GOT3 (cell line): Measurements from ENCODE around the gene ZG16B.

Source experiments
- DNase-seq: peaks from one replicate; lab custom pipeline; 2025; ENCODE audit warnings: mixed read lengths; lab: John Stamatoyannopoulos, UW

Gene ZG16B

DNA sequence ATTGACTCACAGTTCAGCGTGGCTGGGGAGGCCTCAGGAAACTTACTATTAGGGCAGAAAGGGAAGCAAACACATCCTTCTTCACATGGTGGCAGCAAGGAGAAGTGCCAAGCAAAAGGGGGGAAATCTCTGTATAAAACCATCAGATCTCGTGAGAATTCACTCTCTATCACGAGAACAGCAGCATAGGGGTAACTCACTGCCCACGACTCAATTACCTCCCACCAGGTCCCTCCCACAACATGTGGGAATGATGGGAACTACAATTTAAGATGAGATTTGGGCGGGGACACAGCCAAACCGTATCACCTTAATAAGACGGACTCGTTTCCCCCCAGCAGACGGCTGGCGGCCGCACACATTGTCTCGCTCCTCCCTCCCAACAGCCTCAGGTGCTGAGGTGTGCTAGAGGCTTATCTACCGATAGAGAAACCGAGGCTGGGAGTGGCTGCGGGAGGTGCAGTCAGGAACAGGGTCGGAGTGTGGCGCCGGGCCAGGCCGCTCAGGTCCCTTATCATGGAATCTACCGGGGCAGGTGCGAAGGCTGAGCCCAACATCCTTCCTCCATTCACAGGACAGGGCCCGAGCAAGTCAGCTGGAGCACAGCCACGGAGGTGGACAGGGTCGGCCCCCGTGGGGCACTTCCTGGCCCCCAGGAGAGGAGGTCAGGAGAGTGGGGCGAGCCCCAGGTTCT is 4.9 kb upstream of the ZG16B start:
- no peak for DNase-seq

DNA sequence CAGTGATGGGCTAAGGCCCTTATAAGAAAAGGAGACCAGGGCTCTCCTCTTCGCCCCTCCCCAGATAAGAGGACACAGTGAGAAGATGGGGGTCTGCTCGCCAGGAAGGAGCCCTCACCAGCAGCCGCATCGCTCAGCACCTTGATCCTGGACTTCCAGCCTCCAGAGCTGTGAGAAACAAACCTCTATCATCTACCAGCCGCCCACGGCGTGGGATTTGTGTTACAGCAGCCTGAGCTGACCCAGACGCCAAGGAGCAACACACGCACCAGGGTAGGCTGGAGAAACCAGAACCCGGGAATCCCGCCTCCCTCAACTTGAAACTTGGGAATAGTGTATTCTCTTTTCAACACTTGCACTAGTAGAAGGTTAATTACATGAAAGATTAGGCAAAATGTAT is 4.2 kb upstream of the ZG16B start:
- DNase-seq, result no peak

DNA sequence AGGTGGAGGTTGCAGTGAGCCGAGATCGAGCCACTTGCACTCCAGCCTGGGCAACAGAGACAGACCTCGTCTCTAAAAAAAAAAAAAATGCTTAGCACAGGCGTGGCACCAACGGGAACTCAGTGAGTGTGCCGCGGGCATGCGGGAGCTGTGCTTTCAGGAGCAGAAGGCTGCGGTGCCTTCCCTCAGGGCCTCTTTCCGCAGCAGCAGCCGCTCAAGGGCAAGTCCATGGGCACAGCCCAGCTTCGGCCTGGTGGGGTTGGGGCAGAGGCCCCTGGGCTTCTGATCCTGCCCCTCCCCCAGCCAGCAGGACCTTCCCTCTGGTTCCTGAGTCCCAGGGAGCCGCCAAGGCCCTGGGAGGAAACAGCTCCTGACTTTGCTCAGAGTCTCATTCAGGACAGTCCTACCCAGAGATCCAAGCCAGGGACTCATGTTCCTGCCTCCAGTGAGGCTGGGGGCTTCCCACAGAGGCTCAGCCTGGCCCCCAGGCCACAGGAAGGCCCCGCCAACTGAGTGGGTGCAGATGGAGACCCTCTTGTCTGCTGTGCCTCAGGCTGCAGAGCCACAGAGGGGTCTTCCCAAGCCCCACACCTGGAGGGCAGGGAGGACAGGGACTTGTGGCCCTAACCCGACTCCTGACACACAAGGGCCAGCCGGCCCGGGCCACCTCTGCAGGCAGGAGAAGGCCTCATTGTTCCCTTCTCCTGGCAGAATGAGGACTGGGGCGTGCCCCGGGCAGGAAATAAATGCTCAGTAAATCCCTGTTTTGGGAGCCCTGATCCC is 3.3 kb upstream of the ZG16B start:
- no peak for DNase-seq

DNA sequence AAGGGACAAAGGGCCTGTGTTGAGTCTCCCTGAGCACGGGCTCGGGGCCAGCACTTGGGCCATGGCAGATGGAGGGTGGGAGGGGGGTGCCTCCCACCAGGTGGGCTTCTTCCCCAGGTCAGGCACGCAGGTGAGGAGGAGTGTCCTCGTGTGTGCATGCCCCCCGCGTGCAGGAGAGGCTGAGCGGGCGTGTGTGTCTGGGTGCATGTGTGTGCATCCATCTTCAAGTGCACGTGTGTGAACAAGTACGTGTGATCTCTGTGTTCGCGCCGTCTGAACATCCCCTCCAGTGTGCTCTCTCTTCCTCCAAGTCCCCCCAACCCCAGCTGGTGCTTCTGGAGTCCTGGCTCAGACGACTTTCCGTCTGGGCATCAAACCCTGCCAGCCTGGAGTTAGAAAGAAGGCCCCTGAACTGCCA is 2.7 kb upstream of the ZG16B start:
- DNase-seq, result no peak

DNA sequence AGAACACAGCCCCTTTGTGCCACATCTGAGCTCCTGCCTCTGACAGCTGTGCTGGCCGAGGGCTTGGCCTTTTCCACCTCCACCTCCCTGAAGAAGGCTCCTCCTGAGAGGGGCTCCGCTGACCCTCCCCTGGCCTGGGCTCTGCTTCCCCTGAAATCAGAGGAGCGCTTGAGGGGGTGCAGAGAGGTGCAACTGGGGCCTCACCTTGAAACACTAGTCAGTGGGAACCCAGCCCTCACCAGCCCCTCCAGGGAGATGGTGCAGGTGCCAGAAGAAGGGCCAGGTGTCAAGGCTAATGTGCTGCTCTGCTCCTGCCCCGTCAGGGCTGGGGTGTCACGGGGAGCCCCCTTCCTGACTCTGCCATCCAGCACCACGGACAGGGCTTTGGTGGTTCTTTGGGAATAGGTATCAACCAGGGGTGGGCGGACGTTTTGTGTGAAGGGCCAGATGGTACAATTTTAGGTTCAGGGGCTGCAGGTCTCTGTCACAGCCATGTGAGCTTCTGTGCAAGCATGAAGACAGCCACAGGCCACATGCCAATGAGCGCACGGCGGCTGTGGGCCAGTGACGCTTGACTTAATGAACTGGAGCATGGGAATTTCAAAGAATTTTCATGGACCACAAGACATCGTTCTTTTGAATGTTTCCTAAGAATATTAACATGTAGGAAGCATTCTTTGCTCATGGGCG is 2.1 kb upstream of the ZG16B start:
- DNase-seq, result no peak

DNA sequence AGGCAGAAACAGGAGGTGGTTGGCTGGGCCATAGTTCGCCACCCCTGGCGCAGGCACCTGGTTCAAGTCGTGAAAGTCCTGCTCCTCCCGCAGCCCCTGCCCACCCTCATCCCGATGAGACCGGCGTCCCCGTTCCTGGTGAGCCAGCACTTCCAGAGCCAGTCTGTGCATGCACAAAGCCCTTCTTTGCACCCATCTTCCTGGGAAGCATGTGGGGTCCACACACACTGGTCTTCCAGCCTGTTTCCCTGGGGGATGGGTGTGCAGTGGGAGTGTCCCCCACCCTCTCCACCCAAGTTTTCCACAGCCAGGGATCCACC is 1.6 kb upstream of the ZG16B start:
- DNase-seq, result no peak

DNA sequence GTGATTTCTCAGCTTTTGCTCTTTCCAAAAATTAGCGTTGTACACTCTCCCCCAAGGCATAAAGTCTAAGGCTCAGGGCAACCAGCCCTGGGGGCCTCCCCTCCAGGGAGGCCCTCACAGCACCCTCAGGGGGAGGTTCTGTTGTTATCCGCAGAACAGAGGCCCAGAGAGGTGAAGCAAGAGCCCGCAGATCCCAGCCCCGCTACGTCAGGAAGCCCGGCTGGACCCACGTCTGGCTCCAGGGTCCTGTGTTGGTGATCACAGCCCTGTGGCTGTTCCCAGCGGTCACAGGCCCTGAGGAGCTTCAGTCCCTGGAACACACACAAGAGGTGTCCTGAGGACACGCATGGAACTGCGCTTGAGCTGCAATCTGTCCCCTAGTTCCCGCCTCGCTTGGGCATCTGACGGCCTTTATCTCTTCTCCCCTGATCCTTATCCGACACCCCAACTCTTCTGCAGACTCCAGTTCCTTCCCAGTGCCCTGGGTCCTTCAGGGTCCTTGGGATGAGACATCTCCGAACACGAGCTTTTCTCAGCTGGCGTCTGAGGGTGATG is 1.1 kb upstream of the ZG16B start:
- DNase-seq, result no peak

DNA sequence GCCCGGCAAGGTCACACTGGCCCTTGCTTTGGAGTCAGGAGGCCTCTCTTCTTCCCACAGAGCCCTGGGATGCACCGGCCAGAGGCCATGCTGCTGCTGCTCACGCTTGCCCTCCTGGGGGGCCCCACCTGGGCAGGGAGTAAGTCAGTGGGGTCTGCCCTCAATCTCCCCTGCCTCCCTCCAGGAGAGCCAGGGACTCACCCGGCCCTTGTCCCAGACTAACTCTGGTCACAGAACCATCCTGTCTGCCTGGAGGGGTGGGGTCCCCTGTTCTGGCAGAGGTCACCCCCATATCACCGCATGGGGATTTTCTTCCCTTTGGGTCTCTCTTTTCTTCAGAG is 222 bp downstream of the ZG16B start:
- DNase-seq, result no peak

DNA sequence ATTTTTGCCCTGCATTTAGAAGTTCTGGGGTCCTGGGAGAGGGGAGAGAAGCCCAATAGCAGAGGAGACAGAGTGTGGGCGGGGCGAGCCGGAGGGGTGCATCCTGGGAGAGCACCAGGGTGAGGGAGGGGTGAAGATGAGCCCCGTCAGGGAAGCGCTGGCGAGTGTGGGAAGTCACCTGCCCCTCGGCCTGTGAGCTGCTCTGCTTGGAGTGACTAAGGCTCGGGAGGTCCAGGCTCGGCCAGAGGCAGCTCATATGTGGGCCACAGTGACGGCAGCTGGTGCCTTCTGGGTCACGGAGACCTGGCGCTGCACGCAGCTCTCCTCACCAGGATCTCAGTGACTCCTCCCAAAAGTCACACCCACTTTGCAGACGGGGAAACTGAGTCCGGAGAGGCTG is 1.1 kb downstream of the ZG16B start:
- DNase-seq, result no peak

DNA sequence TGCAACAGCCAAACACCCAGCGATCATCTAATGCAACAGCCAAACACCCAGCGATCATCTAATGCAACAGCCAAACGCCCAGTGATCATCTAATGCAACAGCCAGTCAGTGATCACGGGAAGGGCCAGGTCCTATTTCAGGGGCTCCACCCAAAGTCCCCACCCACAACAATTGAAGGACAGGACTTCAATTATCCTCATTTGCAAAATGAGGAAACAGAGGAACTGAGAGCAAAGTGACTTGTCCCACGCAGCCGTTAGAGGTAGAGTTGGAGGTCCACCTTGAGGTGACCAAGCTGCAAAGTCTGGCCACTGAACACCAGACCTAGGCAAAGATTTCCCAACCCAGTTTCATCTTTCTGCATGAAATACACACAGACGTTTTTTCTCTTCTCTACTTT is 3.7 kb downstream of the ZG16B start:
- DNase-seq, result no peak

DNA sequence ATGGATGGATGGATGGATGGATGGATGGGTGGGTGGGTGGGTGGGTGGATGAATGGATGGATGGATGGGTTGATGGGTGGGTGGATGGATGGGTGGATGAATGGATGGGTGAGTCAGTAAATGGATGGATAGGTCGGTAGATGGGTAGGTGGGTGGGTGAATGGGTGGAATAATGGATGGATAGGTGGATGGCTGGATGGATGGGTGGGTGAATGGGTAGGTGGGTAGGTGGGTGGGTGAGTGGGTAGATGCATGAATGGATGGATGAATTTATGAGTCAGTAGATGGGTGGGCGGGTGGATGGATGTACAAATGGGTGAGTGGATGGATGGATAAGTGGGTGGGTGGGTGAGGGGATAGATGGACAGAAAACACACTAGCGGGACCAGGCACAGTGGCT is 4.9 kb downstream of the ZG16B start:
- DNase-seq, result no peak

DNA sequence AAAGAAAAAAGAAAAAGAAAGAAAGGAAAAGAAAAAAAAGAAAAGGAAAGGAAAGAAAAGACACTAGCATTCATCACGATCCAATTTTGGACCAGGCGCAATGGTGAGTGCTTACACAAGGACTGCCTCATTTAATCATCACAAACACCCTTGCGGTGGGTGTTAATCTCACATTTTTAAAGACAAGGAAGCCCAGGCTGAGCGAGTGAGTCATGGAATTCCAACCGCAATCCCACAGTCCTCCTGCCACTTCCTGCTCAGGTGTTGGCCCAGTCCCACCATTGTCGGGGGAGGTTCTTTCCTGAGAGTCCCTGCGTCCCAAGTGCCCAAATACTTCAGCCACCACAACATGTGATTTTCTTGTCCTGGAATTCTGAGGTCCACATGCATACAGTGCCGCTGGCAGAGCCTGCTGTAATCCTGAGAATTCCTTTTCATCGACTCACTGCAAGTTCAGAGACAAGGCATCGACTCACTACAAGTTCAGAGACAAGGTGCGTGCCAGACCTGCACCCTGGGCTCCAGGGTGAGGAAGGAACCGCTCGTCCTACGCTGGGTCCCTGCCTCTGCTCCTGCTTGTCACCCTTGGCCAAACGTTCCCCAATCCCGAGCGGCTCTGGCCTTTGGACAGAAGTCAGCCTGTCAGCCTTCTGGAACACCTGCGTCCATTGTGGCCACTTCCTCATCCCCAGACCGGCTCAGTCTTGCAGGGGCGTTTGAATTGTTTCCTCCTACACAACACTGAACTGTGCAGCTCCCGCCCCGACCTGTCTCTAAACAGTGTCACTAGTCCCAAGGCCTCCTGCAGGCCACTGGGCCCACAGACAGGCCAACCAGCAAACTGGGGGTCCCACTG is 5.8 kb downstream of the ZG16B start:
- peak; percentile 47 for DNase-seq

DNA sequence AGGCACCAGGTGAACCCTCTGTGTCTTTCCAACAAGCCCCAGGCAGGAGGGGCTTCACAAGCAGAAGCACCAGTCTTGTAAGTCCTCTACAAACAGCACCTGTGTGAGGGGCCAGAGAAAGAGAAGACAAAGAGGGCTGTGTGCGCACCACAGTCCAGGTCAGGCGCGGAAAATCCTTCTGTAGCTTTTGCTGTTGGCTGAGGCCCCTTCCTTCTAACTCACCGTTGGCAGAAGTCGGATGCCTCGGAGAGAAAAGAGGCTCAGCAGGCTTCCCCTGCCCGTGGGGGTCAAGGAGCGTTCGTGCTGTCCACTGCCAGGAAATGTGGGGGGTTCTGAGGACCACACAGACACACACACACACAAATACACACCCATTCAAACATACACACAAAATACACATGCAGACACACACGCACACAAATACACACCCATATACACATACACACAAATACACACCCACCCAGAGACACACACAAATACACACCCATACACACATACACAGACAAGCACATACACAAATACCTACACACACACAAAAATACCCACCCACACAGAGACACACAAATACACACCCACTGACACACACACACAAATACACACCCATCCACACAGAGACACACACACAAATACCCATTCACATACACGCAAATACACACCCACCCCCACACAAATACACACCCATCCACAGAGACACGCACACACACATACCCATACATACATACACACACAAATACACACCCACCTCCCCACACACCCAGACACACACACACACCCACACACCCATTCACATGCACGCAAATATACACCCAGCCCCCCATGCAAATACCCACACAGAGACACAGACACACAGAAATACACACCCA is 6.8 kb downstream of the ZG16B start:
- no peak for DNase-seq

DNA sequence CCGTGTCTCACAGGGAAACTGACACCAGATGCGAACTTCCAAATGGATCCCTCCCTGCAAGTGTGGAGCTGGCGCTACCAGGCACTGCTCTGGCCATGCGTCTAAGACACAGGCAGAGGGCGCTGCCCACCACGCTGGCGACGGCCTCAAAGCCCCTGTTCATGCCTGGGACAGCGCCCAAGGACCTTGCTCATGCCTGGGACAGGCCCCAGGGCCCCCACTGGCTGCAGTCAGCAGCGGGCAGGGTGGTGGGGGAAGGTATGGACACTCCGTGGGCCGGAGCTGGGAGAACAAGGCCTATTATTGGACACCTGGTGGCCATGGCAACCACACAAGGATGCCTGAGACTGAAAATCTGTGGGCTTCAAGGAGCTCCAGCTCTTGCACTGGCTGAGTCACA is 8.8 kb downstream of the ZG16B start:
- DNase-seq, result peak; percentile 66

DNA sequence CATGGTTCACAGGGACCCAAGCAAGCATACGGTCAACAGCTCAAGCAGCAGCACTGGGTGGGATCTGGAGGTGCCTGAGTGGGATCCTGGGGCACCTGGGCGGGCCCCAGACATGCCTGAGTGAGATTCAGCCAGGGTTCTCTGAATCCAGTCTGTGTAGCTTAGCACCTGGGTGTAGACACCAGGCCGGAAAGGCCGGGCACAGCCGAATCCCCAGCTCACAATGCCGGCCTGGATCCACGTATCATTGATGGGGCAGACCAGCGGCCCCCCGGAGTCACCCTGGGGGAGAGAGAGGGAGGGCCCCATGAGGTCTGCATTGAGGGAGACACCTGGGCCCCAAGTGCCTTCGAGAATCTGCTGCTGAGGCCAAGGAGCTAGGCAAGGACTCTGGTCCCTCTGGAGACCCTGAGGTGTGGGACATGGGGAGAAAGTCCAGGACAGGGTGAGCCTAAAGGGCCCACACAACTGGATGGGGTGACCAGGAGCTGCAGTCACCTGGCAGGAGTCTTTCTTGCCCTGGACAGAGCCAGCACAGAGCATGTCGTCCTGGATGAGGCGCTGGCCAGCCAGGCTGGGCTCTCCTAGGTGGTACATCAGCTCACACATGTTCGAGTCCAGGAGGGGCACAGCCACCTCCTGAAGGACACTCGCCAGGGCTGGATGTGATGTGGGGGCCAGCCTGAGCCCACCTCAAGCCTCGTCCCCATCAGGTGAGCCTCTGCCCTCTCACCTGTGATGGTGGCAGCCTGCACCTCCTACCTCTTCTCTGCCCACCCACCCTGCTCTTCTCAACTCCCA is 9.7 kb downstream of the ZG16B start:
- no peak for DNase-seq

DNA sequence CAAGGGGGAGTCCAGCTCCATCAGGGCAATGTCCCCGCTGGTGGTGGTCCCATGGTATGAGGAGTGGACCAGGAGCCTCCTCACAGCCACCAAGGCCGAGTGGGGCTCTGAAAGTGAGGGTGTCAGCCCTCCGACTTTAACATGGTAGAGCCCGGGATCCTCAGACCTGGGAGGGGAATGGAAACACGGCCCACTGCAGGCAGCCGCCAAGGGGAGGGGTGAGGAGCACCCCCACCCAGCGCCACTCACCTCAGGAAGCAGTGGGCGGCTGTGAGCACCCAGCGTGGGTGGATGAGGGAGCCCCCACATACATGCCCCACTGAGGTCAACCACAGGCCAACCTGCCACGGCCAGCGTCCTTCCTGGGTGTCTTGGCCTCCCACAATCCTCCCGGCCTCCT is 10.8 kb downstream of the ZG16B start:
- DNase-seq, result no peak

DNA sequence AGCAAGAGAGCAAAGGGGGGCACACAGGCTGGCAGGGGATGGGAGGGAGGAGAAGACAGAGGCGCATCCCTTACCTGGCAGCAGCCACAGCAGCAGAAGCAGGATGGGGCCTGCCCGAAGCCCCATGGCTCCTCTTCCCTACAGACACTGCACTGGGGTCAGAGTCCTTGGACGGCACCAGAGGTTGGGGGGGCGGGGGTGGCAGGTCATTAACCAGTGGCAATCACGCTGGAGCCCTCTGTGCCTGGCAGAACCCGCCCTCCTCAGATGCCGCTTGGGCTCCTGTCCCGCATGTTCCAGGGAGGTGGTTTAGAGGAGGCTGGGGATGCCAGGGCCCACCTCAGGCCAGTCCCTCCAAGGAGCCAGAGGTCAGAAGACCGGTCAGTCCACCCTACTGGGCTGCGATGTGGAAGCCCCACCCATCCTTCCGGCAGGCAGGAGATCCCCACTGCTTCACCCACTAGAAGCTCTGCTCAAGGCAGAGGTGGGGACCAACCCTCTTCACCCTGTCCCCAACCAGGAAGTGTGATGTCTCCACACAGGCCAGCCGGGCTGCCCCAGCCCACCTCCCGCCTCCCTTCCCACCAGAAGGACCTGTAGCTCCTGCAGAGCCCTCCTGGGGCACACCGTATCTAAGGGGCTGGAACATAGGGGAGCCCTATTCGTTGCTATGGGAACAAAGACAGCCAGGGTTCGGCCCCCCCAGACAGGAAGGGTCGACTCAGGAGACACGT is 11.7 kb downstream of the ZG16B start:
- DNase-seq, result no peak

DNA sequence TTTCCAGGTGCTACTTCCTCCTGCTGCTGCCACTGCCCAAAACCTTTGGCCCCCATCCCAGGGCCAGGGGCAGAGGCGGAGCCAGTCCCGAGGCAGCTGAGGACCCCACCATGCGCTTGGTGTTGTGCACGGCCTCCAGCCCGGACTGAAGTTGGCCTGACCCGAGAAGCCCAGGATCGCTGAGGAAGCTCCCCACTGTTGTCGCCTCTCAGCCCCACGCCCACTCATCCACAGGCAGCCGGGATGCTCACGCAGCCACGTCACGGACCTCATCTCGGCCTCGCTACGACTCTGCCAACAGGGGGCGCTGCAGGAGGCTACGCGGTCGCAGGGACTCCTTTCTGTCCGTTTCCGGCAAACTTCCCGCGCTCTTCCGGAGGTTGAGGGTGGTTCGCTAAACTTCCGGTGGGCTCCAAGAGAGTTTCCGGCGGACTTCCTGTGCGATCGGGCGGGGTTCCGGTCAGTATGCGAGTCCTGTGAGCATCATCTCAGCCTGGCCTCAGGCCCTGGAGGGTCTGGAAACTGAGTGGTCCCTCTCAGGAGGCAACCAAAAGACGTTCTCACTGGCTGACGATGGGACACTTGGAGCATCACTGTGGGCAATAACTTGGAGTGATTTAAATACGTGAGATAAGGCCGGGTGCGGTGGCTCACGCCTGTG is 12.4 kb downstream of the ZG16B start:
- no peak for DNase-seq

DNA sequence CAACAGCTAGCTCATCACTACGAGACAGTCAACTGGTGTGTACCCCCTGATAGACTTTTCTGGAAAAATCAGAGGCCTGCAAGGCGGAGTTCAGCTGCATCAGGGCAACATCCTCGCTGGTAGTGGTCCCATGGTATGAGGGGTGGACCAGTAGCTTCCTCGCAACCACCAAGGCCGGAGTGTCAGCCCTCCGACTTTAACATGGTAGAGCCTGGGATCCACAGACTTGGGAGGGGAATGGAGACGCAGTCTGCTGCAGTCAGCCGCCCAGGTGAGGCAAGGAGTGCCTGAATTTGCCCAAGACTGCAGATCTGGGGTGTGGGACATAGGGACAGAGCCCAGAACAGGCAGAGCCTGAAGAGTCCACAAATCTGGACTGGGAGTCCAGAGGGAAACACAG is 13.4 kb downstream of the ZG16B start:
- no peak for DNase-seq
